ENCODE data around the gene RANBP3. TPM values are rescaled to one million over a fixed set of nuclear protein-coding genes. Genes with fewer than 3 reads are reported as not detected.

The RANBP3 gene
- total RNA-seq, 2 experiments from 2014 or later = 104 to 108 TPM

DNA sequence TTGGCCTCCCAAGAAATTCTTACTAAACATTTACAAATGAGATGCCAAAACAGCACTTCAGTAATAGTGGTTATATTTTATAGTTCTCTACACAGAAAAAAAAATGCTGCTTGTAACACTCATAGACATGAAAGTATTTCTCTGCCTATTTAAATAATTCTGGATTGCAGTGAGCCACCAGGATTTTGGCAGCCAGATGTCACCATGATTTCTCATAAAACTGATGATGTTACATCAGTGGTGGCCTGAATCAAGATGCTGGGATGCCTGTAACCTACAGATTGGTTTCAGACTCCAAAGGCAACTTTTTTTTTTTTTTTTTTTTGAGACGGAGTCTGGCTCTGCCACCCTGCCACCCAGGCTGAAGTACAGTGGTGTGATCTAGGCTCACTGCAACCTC, 66.6 kb downstream of the RANBP3 start:
- POLR2A ChIA-PET = interaction anchor here (0.5 kb wide), 1 partner anchor 168 kb away, joined by 3 read pairs; no protein-coding TSS in a partner anchor
- Mint-ChIP-seq H3K4me3 (no peak overlapping the region), H3K27ac (no peak overlapping the region)

DNA sequence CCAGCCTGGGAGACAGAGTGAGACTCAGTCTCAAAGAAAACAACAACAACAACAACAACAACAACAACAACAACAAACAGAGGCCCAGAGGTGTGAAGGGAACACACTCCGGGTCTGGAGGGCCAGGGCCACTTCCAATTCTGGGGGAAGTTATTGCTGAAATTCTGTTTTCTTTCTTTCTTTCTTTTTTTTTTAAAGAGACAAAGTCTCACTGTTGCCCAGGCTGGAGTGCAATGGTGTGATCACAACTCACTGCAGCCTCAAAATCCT, 67.4 kb downstream of the RANBP3 start:
- Mint-ChIP-seq H3K36me3 (peaks cover 2% of the 10 kb centered on the region), H3K27me3 (no peaks in the 10 kb centered on the region), H3K27ac (no peak overlapping the region), H3K4me3 (no peak overlapping the region), H3K4me1 (peaks cover 9% of the 10 kb centered on the region), H3K9me3 (no peaks in the 10 kb centered on the region)
- POLR2A ChIA-PET = no interaction called here
- ATAC-seq (ENCODE audit: low read depth) (no peak), DNase-seq (no peak)

More for the DNA sequence above, 66.6 kb downstream of the RANBP3 start:
- Mint-ChIP-seq H3K4me1 (peaks cover 6% of the 10 kb centered on the region), H3K27me3 (no peaks in the 10 kb centered on the region), H3K36me3 (peaks cover 1% of the 10 kb centered on the region), H3K9me3 (no peaks in the 10 kb centered on the region)
- ATAC-seq (ENCODE audit: low read depth) (no peak), DNase-seq (no peak)

DNA sequence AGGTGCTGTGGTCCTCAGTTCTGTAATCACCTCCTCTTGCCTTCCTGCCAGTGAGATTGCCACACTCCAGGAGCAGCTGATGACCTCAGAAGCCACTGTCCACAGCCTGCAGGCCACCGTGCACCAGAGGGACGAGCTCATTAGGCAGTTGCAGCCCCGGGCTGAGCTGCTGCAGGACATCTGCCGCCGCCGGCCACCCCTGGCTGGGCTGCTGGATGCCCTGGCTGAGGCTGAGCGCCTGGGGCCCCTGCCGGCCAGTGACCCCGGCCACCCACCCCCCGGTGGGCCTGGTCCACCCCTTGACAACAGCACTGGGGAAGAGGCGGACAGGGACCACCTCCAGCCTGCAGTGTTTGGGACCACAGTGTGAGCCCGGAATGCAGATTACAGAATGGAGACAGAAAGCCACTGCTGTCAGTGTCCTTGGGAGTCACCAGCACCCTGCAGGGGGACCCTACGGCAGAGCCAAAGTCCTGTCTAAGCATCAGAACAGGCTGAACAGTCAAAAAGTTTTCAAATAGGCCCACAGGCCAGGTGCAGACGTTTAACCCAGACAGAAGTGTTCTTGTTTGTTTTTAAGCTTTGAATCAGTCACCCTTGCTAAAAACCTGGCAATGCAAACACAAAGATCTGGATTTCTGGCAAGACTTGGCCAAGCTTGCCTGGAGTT, 69.0 kb downstream of the RANBP3 start:
- H3K4me3 Mint-ChIP-seq = no peak overlapping the region
- H3K36me3 Mint-ChIP-seq = peaks cover 2% of the 10 kb centered on the region
- H3K27me3 Mint-ChIP-seq = no peaks in the 10 kb centered on the region
- DNase-seq (no peak), ATAC-seq (ENCODE audit: low read depth) (no peak)
- no peaks in the 10 kb centered on the region for H3K9me3 Mint-ChIP-seq
- H3K4me1 Mint-ChIP-seq = peaks cover 9% of the 10 kb centered on the region
- H3K27ac Mint-ChIP-seq = no peak overlapping the region
- POLR2A ChIA-PET = no interaction called here

DNA sequence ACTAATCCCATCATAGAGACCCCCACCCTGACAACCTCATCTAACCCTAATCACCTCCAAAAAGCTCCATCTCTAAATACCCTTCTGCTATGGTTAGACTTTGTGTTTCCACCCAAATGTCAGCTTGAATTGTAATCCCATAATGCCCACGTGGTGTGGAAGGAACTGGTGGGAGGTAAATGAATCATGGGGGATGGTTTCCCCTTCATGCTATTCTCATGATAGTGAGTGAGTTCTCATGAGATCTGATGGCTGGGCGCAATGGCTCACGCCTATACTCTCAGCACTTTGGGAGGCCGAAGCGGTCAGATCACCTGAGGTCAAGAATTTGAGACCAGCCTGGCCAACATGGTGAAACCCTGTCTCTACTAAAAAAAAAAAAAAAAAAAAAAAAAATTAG, 70.7 kb downstream of the RANBP3 start:
- no peak overlapping the region for H3K4me3 Mint-ChIP-seq
- no peaks in the 10 kb centered on the region for H3K9me3 Mint-ChIP-seq
- H3K27ac Mint-ChIP-seq = peak overlapping the region; percentile 10
- peaks cover 7% of the 10 kb centered on the region for H3K36me3 Mint-ChIP-seq
- DNase-seq (no peak), ATAC-seq (ENCODE audit: low read depth) (no peak)
- no peaks in the 10 kb centered on the region for H3K27me3 Mint-ChIP-seq
- POLR2A ChIA-PET = no interaction called here
- peaks cover 15% of the 10 kb centered on the region for H3K4me1 Mint-ChIP-seq

DNA sequence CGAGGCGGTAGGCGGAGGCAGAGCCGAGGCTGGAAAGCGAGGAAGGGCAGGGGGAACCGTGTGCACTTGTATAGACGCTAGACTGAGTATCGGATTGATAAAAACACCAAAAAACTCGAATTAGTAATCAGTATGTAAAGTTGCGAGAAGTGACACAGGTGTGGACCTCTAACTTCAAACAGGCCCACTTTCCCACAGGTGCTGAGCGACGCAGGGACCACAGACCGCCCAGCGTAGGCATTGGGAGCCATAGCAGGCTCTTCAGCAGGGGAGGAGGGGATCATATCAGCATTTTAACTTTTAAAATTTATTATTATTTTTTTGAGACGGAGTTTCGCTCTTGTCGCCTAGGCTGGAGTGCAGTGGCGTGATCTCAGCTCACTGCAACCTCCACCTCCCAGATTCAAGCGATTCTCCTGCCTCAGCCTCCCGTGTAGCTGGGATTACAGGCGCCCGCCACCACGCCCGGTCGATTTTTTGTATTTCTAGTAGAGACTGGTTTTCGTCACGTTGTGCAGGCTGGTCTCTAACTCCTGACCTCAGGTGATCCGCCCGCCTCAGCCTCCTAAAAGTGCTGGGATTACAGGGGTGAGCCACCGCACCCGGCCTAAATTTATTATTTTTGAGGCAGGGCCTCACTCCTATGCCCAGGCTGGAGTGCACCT, 72.7 kb downstream of the RANBP3 start:
- Mint-ChIP-seq H3K9me3 (no peaks in the 10 kb centered on the region), H3K27me3 (no peaks in the 10 kb centered on the region), H3K27ac (peak overlapping the region; percentile 77), H3K4me1 (peaks cover 21% of the 10 kb centered on the region), H3K36me3 (peaks cover 10% of the 10 kb centered on the region), H3K4me3 (peak overlapping the region; percentile 96)
- DNase-seq = no peak
- POLR2A ChIA-PET = interaction anchor here (1.1 to 4.3 kb wide), 5 partner anchors 15 to 186 kb away, joined by 3 to 72 read pairs (median 7); partner anchors contain the start of genes CATSPERD and LONP1
- no peak for ATAC-seq (ENCODE audit: low read depth)

DNA sequence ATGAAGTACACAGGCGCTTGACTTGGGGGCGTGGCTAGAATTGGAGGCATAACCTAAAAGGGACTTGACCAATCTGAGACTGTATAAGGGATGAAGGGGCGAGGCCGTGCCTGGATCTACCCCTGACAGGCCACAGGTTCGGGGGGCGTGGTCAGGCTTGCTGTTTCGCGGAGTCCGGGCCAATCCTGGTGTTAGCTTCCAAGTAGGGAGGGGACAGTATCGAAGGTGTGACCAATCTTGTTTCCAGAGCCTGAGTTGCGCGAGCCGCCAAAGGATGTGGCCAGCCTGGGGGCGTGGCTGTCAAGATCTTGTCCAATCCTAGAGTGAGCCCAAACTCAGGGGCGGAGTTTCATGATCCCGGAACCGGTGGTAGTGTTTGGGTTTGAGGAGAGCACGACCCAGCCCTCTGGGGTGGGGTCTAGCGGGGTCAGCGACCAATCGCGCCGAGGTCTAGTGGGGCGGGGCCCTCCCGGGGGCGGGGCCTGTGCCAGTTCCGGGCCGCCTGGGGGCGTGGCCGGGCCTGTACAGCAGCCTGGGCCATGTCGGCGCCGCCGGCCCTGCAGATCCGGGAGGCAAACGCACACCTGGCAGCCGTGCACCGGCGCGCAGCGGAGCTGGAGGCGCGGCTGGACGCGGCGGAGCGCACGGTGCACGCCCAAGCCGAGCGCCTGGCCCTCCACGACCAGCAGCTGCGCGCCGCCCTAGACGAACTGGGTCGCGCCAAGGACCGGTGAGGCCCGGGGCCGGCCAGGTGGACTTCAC, 73.4 kb downstream of the RANBP3 start, which contains the start of gene VMAC:
Gene VMAC, plus strand, starts transcription at position 521 of the 762 bp plus-strand sequence. Its CDS starts 19 bp downstream, at position 540.
- peaks cover 10% of the 10 kb centered on the region for H3K36me3 Mint-ChIP-seq
- no peaks in the 10 kb centered on the region for H3K27me3 Mint-ChIP-seq
- peaks cover 21% of the 10 kb centered on the region for H3K4me1 Mint-ChIP-seq
- H3K27ac Mint-ChIP-seq = peak within 1 kb of the TSS; percentile 99
- DNase-seq = peak; percentile 100
- ATAC-seq (ENCODE audit: low read depth) = peak; percentile 86
- H3K9me3 Mint-ChIP-seq = no peaks in the 10 kb centered on the region
- H3K4me3 Mint-ChIP-seq = peak within 1 kb of the TSS; percentile 96
- POLR2A ChIA-PET = interaction anchor here (0.5 to 4.3 kb wide), 23 partner anchors 10 to 1895 kb away, joined by 3 to 72 read pairs (median 6); partner anchors contain the start of genes CAPS, CATSPERD, DUS3L and LONP1

DNA sequence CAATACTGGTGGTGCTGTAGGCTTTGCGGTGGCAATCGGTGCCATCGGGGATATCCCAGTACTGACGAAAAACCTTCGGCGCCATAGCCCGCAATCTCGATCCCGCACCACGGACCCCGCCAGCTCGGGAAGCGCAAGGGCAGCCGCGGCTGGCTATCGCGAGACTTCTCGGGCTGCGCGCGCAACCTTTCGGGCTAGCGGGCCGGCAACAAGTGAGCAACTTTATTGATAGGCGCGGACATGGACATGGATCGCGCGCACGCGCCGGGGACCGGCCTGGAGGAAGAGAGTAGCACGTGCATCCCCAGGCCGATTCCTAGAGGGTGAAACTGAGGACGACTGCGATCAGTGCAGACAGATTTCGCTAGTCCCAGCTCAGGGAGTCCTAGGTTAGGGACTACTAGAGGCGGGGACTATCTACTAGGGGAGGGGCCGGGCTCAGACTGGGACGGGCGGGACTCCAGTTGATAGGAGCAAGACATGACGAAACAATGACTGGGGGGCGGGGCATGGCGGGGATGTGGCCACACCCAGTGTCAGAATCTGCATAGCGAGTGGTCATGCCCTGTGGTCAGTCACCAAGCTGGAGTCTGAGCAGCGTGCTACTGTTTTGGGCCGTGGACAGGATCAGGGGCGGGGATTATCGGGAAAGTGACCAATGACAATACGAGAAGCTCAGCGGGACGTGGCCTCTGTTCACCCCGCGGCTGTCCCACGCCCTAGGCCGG, 74.2 kb downstream of the RANBP3 start, which contains the start of gene NDUFA11:
Gene NDUFA11, minus strand, starts transcription at position 167 of the 728 bp plus-strand sequence. Its CDS starts 82 bp downstream, at position 85.
- H3K36me3 Mint-ChIP-seq = peaks cover 10% of the 10 kb centered on the region
- H3K27ac Mint-ChIP-seq = peak within 1 kb of the TSS; percentile 99
- peak; percentile 44 for ATAC-seq (ENCODE audit: low read depth)
- H3K4me3 Mint-ChIP-seq = peak within 1 kb of the TSS; percentile 96
- no peaks in the 10 kb centered on the region for H3K27me3 Mint-ChIP-seq
- POLR2A ChIA-PET = interaction anchor here (0.5 to 4.3 kb wide), 28 partner anchors 10 to 1896 kb away, joined by 3 to 72 read pairs (median 5); partner anchors contain the start of genes CAPS, CATSPERD, DUS3L and LONP1
- no peaks in the 10 kb centered on the region for H3K9me3 Mint-ChIP-seq
- H3K4me1 Mint-ChIP-seq = peaks cover 21% of the 10 kb centered on the region
- DNase-seq = peak; percentile 99

DNA sequence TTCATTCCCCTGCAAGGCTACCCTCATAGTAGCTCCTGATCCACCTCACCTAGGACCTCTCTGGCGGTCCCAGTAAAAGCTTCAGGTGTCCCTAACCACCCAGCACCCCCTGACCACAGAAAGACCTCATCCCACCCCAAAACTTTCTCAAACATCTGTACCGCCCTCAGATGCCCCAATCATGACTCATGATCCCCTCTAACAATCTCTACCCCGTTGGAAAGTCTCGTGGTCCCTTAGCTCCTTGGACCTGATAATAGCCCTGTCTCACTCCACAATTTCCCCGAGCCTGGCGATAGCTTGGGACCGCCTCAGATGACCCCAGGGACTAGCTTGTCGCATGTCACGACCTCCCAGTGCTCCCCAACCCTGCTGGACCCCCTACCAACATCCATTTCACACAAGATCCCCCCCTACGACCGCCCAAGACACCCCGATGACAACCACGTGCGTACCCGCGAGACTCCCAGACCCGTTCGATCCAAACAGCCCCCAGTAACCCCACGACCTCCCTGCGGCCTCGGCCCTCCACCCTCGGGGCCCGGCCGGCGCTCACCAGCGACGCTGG, 74.8 kb downstream of the RANBP3 start:
- ATAC-seq (ENCODE audit: low read depth) (no peak), DNase-seq (no peak)
- Mint-ChIP-seq H3K4me3 (peak overlapping the region; percentile 96), H3K27me3 (no peaks in the 10 kb centered on the region), H3K27ac (peak overlapping the region; percentile 99), H3K36me3 (peaks cover 10% of the 10 kb centered on the region), H3K4me1 (peaks cover 21% of the 10 kb centered on the region), H3K9me3 (no peaks in the 10 kb centered on the region)
- POLR2A ChIA-PET = interaction anchor here (0.6 to 4.3 kb wide), 18 partner anchors 11 to 1567 kb away, joined by 3 to 72 read pairs (median 6); partner anchors contain the start of genes CATSPERD, LONP1, NRTN and RANBP3

DNA sequence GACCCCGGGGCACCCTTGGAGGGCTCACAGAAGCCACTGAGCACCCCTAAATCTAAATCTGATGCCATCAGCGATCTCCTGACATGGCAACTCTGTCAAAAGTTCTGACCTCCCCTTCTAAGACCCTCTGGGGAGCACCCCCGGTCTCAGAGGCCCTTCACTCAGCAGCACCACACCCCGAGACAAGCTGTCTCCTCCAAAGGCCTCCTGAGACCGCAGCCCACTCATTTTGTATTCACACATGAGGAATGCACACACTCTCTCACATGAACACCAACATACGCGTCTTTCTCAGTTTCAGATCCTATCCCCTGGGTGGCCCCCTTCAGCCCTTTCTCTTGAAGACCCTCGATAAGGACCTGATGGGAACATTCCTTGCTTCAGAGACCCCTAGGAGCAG, 77.0 kb downstream of the RANBP3 start:
- no peaks in the 10 kb centered on the region for H3K27me3 Mint-ChIP-seq
- peaks cover 13% of the 10 kb centered on the region for H3K4me1 Mint-ChIP-seq
- no peak overlapping the region for H3K4me3 Mint-ChIP-seq
- no peaks in the 10 kb centered on the region for H3K9me3 Mint-ChIP-seq
- H3K36me3 Mint-ChIP-seq = peaks cover 7% of the 10 kb centered on the region
- ATAC-seq (ENCODE audit: low read depth) (no peak), DNase-seq (no peak)
- peak overlapping the region; percentile 36 for H3K27ac Mint-ChIP-seq
- POLR2A ChIA-PET = interaction anchor here (0.7 to 4.3 kb wide), 3 partner anchors 72 to 116 kb away, joined by 3 to 72 read pairs (median 4); no protein-coding TSS in a partner anchor

DNA sequence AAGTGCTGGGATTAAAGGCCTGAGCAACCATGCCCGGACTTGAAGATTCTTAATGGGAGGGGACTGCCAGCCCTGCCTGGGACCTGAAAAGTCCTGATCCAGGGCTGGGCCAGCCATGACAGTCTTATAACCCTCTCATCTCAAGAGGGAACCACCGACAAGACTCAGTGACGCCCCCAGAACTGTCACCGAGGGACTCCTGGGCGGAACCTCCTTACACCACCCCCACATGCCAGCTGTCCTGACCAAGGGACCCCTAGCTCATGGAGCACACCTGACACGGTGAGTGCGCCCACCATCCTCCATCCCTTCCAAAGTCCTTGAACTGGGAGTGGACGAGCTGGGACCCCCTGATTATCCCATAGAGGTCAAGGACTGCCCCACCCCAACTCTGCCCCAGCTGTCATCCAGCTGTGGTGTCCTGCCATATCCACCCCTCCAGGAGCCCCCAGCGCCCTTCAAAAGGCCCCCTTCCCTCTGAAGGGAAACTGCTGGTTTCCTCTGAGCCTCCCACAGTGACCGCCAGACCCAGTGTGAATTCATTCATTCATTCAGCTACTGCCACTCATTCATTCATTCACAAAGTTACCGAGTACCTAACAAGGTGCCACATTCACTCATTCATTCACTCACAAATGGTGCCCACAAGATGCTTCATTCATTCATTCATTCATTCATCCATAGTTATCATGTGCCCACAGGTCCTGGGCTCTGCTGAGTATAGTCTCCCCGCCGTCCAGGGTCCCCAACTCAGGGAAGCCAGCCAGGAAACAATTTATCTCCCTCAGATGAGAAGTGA, 78.0 kb downstream of the RANBP3 start:
- Mint-ChIP-seq H3K4me3 (no peak overlapping the region), H3K9me3 (no peaks in the 10 kb centered on the region), H3K4me1 (peaks cover 12% of the 10 kb centered on the region), H3K27me3 (no peaks in the 10 kb centered on the region), H3K27ac (no peak overlapping the region), H3K36me3 (peaks cover 7% of the 10 kb centered on the region)
- ATAC-seq (ENCODE audit: low read depth) = no peak
- POLR2A ChIA-PET = interaction anchor here (0.7 kb wide), 2 partner anchors 8 to 86 kb away, joined by 3 read pairs; no protein-coding TSS in a partner anchor
- DNase-seq = no peak

DNA sequence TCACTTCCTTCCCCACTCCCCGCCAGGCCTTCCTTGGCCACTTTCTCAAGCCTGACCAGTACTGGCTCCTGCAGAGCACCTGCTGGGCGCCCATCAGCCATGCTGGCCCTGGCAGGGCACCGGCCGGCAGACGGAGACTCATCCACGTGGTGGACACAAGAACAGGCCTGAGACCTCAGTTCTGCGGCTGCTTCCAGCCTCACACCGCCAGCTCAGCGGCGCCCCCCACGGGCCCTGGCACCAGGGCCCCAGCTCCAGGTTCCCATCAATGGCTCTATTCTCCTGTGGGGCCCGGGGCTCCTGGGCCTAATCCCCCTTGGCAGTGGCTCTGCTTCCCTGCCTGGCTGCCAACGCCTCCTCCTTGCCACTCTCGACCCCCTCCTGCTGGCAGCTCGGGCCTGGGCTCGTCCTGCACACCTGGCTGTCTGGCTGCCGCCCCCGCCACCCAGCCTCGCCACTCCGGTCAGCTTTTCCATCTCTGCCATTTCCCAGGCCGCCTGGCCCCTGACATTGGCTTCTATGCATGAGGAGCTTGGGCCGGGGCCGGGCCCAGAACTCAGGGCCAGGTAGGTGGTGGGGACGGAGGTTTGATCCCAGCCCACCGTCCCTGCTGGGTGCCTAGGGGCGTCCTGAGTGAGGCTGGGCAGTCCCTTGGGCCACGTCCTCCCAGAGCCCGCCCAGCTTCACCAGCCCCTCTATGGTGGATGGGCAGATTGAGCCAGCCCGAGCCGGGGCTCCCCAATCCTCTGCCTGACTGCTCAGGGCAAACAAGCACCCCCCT, 80.6 kb downstream of the RANBP3 start:
- H3K27me3 Mint-ChIP-seq = no peaks in the 10 kb centered on the region
- ATAC-seq (ENCODE audit: low read depth) (no peak), DNase-seq (no peak)
- H3K4me1 Mint-ChIP-seq = peaks cover 8% of the 10 kb centered on the region
- no peak overlapping the region for H3K4me3 Mint-ChIP-seq
- H3K9me3 Mint-ChIP-seq = no peaks in the 10 kb centered on the region
- peaks cover 2% of the 10 kb centered on the region for H3K36me3 Mint-ChIP-seq
- POLR2A ChIA-PET = no interaction called here
- no peak overlapping the region for H3K27ac Mint-ChIP-seq

All from activated naive CD8-positive, alpha-beta T cell treated with anti-CD3 and anti-CD28 coated beads, Interleukin-2, amount 10 ng/mL, durations not matched to agents 7 days and 5 days (primary cell).